Umbilical cord (tissue), 2 donors: Measurements from ENCODE around the gene SYNPO2. TPM values are rescaled to one million over a fixed set of nuclear protein-coding genes. Genes with fewer than 3 reads are reported as not detected.
"Not testable (repeated sequence)": the region's sequence is repeated elsewhere in the genome, so short reads cannot be mapped to it uniquely, and the experiment has no call there.

Source experiments
- DNase-seq: peaks from one replicate; pipeline ENCODE4 v3.0.0-alpha.2; 2015; ENCODE audit warnings: low spot score
- total RNA-seq: library from RNA; depleted of rRNA; stranded (reverse); fragments of >200 nt; gene quantifications from one replicate; pipeline ENCODE4 v1.2.3, GENCODE V29; 2014; ENCODE audit warnings: low replicate concordance; ENCODE audit not compliant: insufficient read depth

The SYNPO2 gene
- 590 TPM for total RNA-seq

- peak; percentile 95 for DNase-seq
Measured at GRCh38 chr4:118888666-118889311, at the start of gene SYNPO2. SYNPO2 (plus strand) TSS chr4:118888854; CDS start chr4:118889037, 183 bp downstream.

DNA sequence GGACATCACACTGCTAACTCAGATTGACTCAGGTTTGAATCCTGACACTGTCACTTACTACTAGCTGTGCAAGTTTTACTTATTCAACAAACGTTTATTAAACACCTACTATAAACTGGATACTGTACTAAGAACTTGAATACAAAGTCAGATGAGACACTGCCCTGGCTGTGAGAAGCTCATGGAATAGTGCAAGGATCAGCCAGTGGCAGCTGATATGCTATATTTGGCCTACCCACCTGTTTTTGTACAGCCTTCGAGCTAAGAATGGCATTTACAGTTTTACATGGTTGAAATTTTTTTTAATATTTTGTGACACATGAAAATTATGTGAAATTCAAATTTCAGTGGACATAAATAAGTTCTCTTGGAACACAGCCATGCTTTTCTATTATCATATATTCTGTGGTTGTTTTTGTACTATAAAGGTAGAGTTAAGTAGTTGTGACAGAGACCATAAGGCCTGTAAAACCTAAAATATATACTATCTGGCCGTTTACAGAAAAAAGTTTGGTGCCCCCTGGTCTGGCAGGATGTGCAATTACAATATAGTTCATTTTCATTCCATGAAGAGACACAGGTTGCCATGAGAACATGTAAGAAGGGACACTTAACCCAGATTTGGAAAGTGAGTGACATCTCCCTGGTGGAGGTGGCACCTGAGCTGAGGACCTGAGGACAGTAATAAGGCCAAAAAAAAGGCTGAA is 49.3 kb upstream of the SYNPO2 start:
- no peak for DNase-seq

DNA sequence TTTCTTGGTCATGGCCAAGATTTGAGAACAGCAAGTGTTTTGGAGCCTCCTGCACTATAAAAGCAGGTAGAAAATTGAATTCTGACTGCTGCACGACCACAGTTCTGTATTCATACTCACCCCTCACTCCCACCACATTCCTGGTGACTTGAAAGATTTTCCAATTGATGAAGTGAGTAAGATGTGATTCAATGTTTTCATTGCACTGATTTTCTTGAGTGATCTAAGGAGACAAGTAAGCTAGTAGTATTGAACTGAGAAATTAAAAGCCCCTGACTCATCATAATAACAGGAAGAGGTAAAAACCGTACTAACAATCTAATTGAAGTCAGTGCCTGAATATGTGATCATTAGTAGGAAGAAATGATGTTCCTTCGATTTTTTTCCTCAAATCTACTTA is 46.6 kb upstream of the SYNPO2 start:
- no peak for DNase-seq

GRCh38 chr4:118843237-118843636 is 45.4 kb upstream of the SYNPO2 start:
- no peak for DNase-seq

DNA sequence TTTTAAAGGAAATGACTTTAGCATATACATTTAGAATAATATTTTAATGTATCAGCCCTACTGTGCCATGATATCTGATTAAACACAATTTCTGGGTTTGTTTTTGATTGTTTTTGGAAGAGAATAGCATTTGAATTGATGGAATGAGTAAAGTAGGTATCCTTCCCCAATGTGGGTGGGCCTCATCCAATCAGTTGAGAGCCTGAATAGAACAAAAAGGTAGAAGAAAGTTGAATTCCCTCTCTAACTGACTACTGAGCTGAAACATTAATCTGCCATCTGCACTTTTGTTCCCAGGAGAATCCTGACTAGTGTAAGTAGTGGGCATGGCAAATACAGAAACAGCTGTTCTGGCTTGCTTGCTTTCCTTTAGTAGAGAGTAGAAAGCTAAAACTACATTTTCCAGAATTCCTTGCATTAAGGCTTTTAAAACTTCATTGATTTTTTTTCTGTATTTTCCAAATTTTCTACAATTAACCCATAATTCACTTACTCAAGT is 43.1 kb upstream of the SYNPO2 start:
- DNase-seq: no peak

DNA sequence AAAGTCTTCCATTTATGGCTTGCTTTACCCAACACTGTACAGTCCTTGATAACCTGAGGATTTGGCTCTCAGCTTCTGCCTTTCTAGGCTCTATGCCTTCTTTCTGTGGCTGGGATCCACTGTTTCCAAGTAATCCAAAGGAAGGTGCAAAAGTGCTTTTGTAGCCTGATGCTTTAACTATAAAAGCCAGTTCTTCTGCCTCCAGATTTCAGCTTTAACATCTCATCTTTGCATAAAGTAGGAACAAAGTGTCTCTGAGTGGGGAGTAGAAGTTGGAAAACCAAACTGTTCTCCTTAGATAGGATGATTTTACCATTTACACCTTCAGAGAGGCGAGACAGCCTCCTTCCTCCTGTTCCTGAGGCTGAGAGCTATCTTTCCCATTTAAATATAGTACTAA is 41.7 kb upstream of the SYNPO2 start:
- no peak for DNase-seq

- no peak for DNase-seq
Measured at GRCh38 chr4:118848242-118848641, 40.4 kb upstream of the SYNPO2 start.

DNA sequence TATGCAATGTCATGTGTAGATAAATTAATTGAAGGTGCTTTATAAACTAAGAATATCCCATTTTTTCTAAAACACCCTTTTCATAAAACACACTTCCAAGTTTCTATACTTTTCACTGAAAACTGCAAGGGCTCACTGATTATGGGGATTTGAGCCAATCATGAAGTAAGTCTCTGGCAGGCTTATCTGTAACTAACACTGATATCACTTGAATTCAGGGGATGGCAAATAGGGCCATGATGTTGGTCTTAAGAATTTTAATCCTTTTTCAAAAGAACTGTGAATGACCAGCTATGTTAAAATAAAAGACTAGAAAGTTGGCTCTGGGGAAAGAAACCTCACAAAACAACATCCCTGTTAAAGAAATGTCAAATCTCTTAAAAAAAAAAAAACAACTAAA is 39.8 kb upstream of the SYNPO2 start:
- no peak for DNase-seq

- DNase-seq: no peak
Measured at GRCh38 chr4:118849867-118850487, 38.7 kb upstream of the SYNPO2 start.

- DNase-seq: no peak
Measured at GRCh38 chr4:118850488-118851173, 38.0 kb upstream of the SYNPO2 start.

DNA sequence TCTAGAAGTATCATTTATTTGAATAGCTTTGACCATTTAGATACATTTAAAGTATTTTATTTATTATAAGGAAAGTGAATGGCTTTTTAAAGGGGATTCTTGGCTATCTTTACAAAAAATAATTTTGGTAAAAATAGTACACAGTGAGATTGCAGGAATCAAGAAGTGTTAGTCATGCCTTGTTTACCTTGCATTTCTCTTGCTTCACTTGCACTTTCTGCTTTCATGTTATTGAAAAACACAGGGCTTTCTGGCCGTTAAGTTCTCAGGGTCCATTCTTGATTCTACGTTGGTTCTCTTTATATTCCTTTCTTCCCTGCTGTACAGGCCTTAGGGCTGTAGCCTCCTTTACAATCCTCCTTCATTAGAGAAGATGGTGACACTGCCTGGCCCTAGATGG is 30.9 kb upstream of the SYNPO2 start:
- DNase-seq: no peak

- DNase-seq: no peak
Measured at GRCh38 chr4:118858779-118859178, 29.9 kb upstream of the SYNPO2 start.

DNA sequence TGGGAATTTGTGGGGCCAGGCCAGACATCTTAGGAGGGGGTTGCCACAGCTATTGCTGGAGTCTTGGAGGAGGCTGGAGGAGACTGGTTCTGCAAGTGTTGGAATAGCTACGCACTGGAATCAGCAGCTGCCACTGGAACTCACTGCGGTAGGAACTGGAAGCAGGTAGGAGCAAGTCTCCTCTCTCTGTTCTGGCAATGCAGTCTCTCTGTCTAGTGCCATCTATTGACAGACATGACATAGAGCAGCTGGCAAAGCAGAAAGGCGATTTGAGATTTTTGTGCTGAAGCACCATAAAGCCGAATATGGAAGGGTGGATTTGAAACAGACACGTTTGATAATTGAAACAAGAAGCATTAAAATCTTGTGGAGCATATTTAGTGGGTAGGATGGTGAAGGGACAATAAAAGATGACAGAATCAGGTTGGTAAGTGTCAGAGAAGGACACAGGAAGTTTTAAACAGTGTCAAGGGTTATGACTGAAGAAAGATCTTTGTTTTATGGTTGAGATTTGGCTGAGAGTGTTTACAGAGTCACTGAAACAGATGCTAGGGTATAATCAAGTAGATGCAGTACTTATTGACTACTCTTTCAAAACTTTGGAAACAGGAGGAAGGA is 23.5 kb upstream of the SYNPO2 start:
- peak; percentile 74 for DNase-seq

DNA sequence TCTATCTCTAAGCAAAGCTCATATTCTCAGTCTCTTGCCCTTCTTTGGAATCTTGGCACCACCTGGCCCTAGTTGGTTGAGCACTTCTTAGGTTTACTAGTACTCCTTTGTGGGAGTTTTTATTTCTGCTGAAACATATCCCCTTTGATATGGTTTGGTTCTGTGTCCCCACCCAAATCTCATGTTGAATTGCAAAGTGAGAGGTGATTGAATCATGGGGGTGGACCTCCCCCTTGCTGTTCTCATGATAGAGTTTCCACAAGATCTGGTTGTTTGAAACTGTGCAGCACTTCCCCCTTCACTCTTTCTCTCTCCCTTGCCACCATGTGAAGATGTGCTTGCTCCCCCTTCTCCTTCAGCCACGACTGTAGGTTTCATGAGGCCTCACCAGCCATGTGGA is 22.2 kb upstream of the SYNPO2 start:
- no peak for DNase-seq

DNA sequence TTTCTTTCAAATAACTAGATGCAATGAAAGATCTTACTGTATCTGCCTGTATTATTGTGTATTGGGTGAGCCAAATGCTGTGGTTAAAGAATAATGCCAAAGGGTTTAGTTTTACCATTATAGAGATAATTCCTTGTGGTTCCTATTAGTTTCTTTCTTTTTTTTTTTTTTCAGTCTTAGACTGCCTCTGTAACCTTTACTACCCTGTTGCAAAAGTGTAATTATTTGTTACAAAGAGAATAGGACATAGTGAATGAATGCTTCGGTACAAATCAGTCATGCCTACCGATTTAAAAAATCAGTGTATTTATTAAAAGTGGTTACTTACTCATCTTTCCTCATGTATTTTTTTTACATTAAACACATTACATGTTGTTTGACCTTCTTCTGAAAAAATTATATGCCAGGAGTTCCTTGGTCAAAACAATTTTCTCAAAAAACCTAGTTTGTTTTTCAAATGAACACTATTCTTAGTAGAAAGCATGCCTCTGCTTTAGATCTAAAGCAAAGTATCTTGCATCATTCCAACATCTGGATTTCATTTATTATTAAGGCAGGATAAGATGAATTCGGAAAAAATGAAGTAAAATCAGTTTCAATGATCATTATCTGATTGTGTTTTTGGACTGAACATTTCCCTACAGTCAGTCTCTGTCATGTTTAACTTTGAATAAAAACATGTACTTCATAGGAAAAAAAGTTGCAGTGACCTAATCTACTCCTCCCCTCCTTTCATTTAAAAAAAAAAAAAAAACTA is 21.2 kb upstream of the SYNPO2 start:
- DNase-seq: peak; percentile 68

- DNase-seq: peak; percentile 57
Measured at GRCh38 chr4:118869808-118870342, 18.8 kb upstream of the SYNPO2 start.

- no peak for DNase-seq
Measured at GRCh38 chr4:118872181-118872580, 16.5 kb upstream of the SYNPO2 start.

DNA sequence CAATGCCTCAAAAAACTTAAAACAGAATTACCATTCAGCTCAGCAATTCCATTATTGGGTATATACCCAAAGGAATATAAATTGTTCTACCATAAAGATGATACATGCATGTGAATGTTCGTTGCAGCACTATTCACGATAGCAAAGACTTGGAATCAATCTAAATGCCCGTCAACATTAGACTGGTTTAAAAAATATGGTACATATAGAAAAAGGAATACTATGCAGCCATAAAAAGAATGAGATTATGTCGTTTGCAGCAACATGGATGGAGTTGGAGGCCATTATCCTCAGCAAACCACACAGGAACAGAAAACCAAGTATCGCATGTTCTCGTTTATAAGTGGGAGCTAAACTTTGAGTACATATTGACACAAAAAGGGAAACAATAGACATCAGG is 10.9 kb upstream of the SYNPO2 start:
- DNase-seq: no peak

DNA sequence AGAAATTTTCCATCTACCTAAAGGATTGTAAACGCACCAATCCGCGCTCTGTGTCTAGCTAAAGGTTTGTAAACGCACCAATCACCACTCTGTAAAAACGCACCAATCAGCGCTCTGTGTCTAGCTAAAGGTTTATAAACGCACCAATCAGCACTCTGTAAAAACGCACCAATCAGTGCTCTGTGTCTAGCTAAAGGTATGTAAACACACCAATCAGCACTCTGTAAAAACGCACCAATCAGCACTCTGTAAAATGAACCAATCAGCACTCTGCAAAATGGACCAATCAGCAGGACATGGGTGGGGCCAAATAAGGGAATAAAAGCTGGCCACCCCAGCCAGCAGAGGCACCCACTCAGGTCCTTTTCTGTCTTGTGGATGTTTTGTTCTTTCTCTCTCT is 10.1 kb upstream of the SYNPO2 start:
- not testable (repeated sequence) for DNase-seq

GRCh38 chr4:118879409-118879808 is 9.2 kb upstream of the SYNPO2 start:
- no peak for DNase-seq
